GM12874 (cell line): ENCODE results near the gene NTRK2.

Experiments used
- TF ChIP-seq, protein P1 (sequence below): IDR thresholded peaks from 2 replicates; pipeline ENCODE4 v1.5.1; 2011; ENCODE audit warnings: low read depth, mild to moderate bottlenecking, control low read depth, low read length, moderate library complexity; ENCODE audit not compliant: insufficient read depth

Gene NTRK2

GRCh38 chr9:85038824-85039608 is 369.5 kb downstream of the NTRK2 start:
- TF ChIP-seq, protein P1, sequence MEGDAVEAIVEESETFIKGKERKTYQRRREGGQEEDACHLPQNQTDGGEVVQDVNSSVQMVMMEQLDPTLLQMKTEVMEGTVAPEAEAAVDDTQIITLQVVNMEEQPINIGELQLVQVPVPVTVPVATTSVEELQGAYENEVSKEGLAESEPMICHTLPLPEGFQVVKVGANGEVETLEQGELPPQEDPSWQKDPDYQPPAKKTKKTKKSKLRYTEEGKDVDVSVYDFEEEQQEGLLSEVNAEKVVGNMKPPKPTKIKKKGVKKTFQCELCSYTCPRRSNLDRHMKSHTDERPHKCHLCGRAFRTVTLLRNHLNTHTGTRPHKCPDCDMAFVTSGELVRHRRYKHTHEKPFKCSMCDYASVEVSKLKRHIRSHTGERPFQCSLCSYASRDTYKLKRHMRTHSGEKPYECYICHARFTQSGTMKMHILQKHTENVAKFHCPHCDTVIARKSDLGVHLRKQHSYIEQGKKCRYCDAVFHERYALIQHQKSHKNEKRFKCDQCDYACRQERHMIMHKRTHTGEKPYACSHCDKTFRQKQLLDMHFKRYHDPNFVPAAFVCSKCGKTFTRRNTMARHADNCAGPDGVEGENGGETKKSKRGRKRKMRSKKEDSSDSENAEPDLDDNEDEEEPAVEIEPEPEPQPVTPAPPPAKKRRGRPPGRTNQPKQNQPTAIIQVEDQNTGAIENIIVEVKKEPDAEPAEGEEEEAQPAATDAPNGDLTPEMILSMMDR: no peak

DNA sequence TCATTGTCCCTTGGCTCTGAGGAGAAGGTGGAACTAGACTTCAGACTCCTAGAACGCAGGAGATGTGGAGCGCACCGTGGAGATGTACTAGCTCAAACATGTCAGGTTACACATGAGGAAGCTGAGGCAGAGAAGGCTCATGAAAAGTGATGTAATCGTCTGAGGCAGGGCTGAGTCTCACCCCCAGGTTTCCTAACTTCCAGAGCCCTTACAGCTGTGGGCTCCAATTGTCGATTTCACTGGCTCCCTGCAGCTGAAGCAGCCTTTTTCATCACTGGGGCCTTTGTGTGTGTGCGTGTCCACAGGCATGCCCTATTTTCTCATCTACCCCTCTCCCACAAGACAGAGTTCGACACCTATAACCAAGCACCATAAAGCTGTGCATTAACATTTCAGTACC is 370.6 kb downstream of the NTRK2 start:
- TF ChIP-seq, protein P1: no peak

DNA sequence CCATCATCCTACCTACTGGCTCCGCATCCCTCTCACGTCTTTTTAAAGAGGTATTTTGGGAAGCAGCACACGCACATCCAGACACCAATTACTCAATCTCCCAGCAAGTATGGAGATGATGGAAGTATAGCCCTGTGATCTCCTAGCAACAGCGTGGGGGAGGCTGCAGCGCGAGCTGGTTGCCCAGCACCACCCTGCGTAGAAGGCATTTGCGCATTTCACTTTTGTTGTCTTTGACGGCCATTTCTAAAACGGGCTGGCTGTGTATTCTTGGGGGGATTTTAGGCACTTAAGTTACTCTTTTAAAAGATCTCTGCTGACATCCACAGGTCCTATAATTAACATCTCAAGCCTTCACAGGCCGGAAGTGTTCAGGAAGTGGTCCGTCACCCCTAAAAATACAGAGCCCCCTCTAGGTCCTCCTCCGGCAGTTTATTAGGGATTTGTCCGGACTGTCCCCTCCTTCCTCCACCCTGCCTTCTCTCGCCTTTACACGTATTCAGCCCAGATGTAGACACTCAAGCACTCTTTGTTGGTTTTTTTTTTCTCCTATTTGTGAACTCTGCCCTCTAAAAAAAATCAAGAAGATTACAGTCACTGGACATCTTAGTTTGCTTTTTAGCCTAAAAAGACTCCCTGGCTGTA is 371.4 kb downstream of the NTRK2 start:
- TF ChIP-seq, protein P1: no peak

DNA sequence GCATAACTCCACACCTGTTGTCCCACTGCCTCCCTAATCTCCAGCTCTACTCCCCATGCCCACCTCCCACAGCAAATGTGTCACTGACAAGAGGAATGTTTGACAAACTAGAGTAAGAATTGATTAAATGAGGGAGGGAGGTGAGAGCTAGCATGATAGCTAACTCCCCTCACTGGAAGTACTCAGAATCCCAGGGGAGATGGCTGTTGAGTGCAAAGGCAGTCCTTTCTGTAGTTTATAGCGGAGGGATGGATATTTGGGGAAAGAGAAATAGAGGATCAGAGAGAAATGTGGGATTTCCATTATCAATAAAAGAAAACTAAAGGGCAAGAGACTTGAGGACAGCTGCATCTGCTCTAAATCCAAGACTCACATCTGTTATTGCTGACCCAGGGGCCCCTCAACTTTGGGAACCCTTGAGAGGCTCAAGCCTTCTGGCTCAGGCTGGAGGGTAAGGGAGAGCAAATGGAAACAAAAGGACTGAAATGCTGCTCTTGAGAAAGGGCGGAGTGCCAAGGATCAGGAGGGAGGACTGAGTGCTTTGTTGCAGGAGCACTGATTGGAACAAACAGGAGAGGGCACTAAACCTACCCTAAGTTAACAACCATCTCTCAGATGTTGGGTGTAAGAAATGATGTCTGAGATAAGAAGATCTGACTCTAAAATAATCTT is 372.1 kb downstream of the NTRK2 start:
- TF ChIP-seq, protein P1: no peak

DNA sequence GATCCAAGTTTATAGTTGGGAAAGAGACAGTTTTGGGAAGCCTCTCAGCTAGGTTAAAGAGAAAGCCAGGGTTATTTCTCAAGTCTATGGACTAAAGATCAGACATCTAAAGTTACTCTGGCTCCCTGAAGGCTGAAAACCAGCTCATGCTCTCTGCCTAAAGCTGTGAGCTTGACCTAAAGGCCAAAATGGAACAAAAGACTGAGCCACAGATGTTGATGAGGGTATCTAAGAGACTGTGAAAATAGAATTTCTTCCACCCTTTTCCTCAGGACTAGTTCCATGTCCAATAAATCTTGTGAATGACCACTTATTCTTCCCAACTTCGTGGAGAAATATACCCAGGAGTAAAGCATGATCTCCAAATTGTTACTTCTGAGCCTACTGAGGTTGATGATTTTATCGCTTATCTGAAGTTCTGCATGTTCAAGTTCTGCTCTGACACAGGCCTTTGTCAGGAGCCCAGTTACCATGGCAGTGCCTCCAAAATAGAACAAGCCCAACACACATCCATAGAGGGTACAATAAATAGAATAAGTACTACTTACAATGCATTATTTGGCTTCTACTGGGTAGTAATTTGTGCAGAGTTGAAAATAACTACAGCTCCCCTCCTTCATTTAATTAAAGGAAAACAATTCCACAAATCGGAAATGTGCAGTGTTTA is 373.6 kb downstream of the NTRK2 start:
- TF ChIP-seq, protein P1: no peak

- TF ChIP-seq, protein P1: no peak
These were observed 375.7 kb downstream of the NTRK2 start for GRCh38 chr9:85045271-85045670.

- TF ChIP-seq, protein P1: no peak
These were observed 376.9 kb downstream of the NTRK2 start for GRCh38 chr9:85046475-85046874.
